ENCODE data around the gene DLD. TPM values are rescaled to one million over a fixed set of nuclear protein-coding genes. Genes with fewer than 3 reads are reported as not detected.

The DLD gene, protein sequence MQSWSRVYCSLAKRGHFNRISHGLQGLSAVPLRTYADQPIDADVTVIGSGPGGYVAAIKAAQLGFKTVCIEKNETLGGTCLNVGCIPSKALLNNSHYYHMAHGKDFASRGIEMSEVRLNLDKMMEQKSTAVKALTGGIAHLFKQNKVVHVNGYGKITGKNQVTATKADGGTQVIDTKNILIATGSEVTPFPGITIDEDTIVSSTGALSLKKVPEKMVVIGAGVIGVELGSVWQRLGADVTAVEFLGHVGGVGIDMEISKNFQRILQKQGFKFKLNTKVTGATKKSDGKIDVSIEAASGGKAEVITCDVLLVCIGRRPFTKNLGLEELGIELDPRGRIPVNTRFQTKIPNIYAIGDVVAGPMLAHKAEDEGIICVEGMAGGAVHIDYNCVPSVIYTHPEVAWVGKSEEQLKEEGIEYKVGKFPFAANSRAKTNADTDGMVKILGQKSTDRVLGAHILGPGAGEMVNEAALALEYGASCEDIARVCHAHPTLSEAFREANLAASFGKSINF
- 38.2 and 46.0 TPM in 2 replicates for total RNA-seq

GRCh38 chr7:107890962-107891635, at the start of gene DLD:
TSS of gene DLD (plus strand) at chr7:107891183. CDS start at chr7:107891251, 68 bp downstream.

Other genes starting within 250 kb of the DLD start
- gene SLC26A4, start 230.4 kb upstream of the DLD start, total RNA-seq, result 0.72 and 1.3 TPM in 2 replicates
- gene CBLL1, start 147.0 kb upstream of the DLD start, total RNA-seq, result 10.4 and 12.4 TPM in 2 replicates
- not detected in 2 replicates for gene SLC26A3, start 88.0 kb upstream of the DLD start, total RNA-seq
- 60.5 and 146 TPM in 2 replicates for gene LAMB1, start 112.0 kb downstream of the DLD start, total RNA-seq
- gene LAMB4, start 239.2 kb downstream of the DLD start, total RNA-seq, result under 0.01 TPM in 1 of 2 replicates, not detected in the other